Activated CD4-positive, CD25-positive, alpha-beta regulatory T cell treated with anti-CD3 and anti-CD28 coated beads, Interleukin-2, amount 50 U/mL, for 24 hours (primary cell): ENCODE results near the gene SPSB1.

Source experiments
- ATAC-seq, 2 donors: fragments of 150-1000 bp; cut with Tn5 transposase; one replicate each; pipeline ENCODE4 v1.10.0; 2021; ENCODE audit warnings: mild to moderate bottlenecking in 1 of 2, moderate library complexity in 1 of 2

SPSB1 gene

GRCh38 chr1:9260059-9260766 lies 32.5 kb upstream of the SPSB1 start:
- ATAC-seq = no peak

- ATAC-seq = no peak
Observed at GRCh38 chr1:9261496-9261895, 31.2 kb upstream of the SPSB1 start.

- ATAC-seq = no peak
Observed at GRCh38 chr1:9262096-9262986, 30.4 kb upstream of the SPSB1 start.

DNA sequence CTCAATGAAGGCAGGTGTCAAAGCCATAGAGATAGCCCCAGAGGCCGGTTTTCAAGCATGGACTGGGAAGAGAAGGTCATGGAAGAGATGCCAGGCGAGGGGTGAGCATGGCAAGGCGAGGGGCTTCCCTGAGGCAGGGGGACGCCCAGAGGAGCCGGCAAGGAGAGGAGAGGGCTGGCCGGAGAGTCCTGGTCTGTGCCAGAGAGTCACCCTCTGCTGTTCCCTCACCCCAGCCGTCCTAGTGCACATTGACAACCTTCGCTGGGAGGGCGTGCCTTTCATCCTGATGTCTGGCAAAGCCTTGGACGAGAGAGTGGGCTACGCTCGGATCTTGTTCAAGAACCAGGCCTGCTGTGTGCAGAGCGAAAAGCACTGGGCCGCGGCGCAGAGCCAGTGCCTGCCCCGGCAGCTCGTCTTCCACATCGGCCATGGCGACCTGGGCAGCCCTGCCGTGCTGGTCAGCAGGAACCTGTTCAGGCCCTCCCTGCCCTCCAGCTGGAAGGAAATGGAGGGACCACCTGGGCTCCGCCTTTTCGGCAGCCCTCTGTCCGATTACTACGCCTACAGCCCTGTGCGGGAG lies 29.3 kb upstream of the SPSB1 start:
- no peak for ATAC-seq

DNA sequence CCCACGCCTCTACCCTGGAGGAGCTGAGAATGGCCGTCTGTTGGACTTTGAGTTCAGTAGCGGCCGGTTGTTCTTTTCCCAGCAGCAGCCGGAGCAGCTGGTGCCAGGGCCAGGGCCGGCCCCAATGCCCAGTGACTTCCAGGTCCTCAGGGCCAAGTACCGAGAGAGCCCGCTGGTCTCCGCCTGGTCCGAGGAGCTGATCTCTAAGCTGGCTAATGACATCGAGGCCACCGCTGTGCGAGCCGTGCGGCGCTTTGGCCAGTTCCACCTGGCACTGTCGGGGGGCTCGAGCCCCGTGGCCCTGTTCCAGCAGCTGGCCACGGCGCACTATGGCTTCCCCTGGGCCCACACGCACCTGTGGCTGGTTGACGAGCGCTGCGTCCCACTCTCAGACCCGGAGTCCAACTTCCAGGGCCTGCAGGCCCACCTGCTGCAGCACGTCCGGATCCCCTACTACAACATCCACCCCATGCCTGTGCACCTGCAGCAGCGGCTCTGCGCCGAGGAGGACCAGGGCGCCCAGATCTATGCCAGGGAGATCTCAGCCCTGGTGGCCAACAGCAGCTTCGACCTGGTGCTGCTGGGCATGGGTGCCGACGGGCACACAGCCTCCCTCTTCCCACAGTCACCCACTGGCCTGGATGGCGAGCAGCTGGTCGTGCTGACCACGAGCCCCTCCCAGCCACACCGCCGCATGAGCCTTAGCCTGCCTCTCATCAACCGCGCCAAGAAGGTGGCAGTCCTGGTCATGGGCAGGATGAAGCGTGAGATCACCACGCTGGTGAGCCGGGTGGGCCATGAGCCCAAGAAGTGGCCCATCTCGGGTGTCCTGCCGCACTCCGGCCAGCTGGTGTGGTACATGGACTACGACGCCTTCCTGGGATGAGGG lies 28.5 kb upstream of the SPSB1 start:
- ATAC-seq = no peak

- no peak for ATAC-seq
Observed at GRCh38 chr1:9265037-9265436, 27.7 kb upstream of the SPSB1 start.

DNA sequence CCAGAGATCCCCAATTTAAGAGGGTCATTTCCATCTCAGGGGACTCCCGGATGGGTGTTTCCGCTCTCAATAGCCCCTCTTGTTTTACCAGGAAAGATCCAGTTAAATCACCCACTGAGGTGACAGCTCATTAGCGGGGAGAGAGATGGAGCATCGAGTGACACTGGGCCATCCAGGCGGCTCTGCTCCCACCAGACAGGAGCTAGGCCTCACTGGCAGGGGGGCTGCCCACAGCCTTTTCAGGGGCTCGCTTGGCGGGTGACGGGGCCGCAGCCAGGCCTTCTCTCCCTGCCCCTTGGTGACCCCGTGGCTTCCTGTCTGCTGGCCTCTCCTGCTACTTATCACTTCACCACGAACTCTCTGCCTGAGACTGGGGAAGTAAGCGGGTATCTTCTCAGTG lies 26.7 kb upstream of the SPSB1 start:
- no peak for ATAC-seq

DNA sequence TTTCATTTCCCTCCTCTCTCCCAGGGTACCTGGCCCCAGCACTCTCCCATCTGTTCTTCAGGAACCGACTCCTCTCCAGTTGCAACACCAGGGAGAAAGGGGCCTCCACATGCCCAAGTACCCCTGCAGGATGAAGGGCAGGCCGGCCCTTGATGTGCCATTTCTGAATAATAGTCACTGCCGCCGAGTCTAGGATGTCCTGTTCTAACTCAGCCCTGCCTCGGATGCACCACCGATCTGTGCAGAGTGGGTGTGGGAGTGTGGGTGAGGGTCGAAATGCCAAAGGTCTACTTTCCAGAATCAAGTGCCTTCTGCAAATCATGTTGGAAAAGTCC lies 25.4 kb upstream of the SPSB1 start:
- peak in 1 of 2 donors; percentile 25 for ATAC-seq

- no peak for ATAC-seq
Observed at GRCh38 chr1:9267827-9268581, 24.7 kb upstream of the SPSB1 start.

GRCh38 chr1:9269078-9269501 lies 23.6 kb upstream of the SPSB1 start:
- ATAC-seq = no peak

- ATAC-seq = no peak
Observed at GRCh38 chr1:9269721-9270120, 23.0 kb upstream of the SPSB1 start.

DNA sequence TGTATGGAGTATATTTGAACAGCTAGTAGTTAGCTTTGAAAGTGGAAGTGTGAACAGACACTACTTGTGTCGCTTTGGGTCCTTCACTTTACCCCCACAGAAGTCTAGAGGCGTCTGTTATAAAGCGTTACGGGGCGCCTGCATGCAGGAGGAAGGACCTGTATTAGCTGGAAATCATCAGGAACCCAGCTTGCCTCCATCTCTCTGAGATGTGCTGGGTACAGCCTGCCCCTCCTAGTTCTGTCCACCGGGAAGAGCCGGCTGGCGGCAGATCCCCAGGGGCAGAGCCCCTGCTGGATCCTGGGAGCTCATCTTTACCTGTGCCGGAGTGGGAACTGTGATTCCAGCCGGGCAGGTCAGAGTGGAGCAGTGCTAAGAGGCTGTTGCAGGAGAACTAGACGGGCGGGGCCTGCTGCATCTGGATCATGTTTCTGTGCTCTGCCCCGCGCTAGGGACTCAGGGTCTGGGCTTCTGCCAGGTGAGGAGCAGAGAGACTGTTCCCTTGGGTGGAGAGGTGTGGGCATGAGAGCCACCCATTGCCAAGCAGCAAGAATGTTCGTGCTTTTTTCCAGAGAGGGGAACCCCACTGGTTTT lies 22.3 kb upstream of the SPSB1 start:
- ATAC-seq = no peak

GRCh38 chr1:9271283-9271682 lies 21.4 kb upstream of the SPSB1 start:
- no peak for ATAC-seq

- no peak for ATAC-seq
Observed at GRCh38 chr1:9271861-9272595, 20.7 kb upstream of the SPSB1 start.

DNA sequence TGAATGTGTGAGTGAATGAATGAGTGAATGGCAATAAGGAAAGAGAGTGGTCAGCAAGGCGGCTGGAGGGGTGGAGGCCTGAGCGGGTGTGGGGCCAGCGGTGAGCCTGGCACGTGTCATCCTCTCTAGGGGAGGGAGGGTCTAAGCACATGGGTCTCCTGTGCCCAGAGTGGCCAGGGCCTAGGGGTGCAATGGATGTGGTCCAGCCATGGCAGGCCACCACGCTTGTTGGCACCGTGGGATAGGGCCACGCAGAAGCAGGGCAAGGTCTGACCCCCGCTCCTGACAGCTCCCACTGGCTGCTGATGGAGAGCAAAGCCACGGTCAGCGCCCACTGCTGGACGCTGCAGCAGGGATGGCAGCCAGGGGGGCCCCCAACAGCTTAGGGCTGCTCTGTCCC lies 19.5 kb upstream of the SPSB1 start:
- no peak for ATAC-seq

GRCh38 chr1:9275161-9275560 lies 17.5 kb upstream of the SPSB1 start:
- no peak for ATAC-seq

- peak; percentile 87 to 88 for ATAC-seq
Observed at GRCh38 chr1:9275567-9276034, 17.1 kb upstream of the SPSB1 start.

GRCh38 chr1:9278116-9278515 lies 14.6 kb upstream of the SPSB1 start:
- ATAC-seq = no peak

DNA sequence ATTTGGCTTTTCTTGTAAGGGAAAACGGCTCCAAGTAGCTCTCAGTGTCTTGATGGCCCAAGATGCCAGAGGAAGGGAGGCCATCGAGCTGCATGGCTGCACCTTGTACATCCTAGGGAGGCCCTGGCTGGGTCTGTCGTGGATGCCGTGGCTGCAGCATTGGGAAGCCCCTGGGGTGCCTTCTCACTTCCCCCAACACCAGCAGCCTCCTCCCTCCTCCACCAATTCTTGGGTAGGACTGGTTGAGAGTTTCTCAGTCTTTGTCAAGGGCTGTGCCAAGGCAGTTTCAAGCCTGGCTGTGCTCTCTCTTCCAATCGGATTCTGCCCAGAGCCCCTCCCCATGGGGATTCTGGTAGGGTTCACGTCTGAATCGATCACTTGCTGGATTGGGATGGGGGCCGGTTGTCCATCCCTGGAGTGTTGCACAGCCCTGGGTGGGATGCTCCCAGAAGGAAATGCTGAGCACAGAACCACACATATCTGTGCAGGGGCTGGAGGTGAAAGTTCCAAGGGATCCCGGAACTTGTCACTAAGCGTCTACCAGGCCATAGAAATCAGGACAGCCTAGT lies 14.0 kb upstream of the SPSB1 start:
- ATAC-seq = no peak

- no peak for ATAC-seq
Observed at GRCh38 chr1:9279172-9279840, 13.4 kb upstream of the SPSB1 start.
